H1 (cell line): ENCODE results near the gene ASTN2. TPM values are rescaled to one million over a fixed set of nuclear protein-coding genes. Genes with fewer than 3 reads are reported as not detected.

Source experiments
- CTCF ChIA-PET: fragments of 300-600 bp; sonication (Branson Sonifier 250); formaldehyde crosslinking; loops from one replicate; lab custom pipeline; 2021; ENCODE audit not compliant: partially characterized antibody; lab: Charles Lee
- POLR2A ChIA-PET: fragments of 300-600 bp; sonication (Branson Sonifier 250); formaldehyde crosslinking; loops from one replicate; lab custom pipeline; 2021; ENCODE audit warnings: inconsistent platforms; ENCODE audit not compliant: partially characterized antibody; lab: Charles Lee
- DNase-seq, 2 experiments: peaks; one replicate each; pipeline versions ENCODE4 v3.0.0 to v3.0.0-alpha.2; 2010 to 2022; ENCODE audit warnings: low spot score in 2 of 2, low read depth in 1 of 2, mixed read lengths in 1 of 2
- FAIRE-seq: peaks from 2 replicates; lab custom pipeline; 2011; peaks lifted over from hg19 to GRCh38; lab: Jason Lieb, UNC
- H2AFZ ChIP-seq: 2 replicates; pipeline ENCODE4 v1.8.1; 2012; ENCODE audit warnings: low read length, inconsistent platforms
- H2AK5ac ChIP-seq: 2 replicates; pipeline ENCODE4 v1.6.1; 2013; ENCODE audit warnings: low read depth, low read length
- H2BK120ac ChIP-seq: replicated peaks from 2 replicates; pipeline ENCODE3; 2013; ENCODE audit warnings: low read depth, low read length, inconsistent platforms
- H2BK12ac ChIP-seq: 2 replicates; pipeline ENCODE4 v1.6.1; 2013; ENCODE audit warnings: low read depth, low read length
- H2BK15ac ChIP-seq: 2 replicates; pipeline ENCODE4 v1.6.1; 2013; ENCODE audit warnings: low read length
- H2BK20ac ChIP-seq: 2 replicates; pipeline ENCODE4 v1.6.1; 2013; ENCODE audit warnings: low read length
- H2BK5ac ChIP-seq: 2 replicates; pipeline ENCODE4 v1.6.1; 2013; ENCODE audit warnings: low read depth, low read length
- H3K14ac ChIP-seq: 2 replicates; pipeline ENCODE4 v1.6.1; 2013; ENCODE audit warnings: inconsistent platforms; ENCODE audit not compliant: insufficient read length
- H3K18ac ChIP-seq: 2 replicates; pipeline ENCODE4 v1.6.1; 2013; ENCODE audit warnings: low read length; ENCODE audit errors: extremely low read depth
- H3K23ac ChIP-seq: 2 replicates; pipeline ENCODE4 v1.6.1; 2013; ENCODE audit warnings: inconsistent platforms; ENCODE audit not compliant: insufficient read length
- H3K23me2 ChIP-seq: 2 replicates; pipeline ENCODE4 v1.6.1; 2013; ENCODE audit warnings: low read depth, low read length
- H3K27ac ChIP-seq: 2 replicates; pipeline ENCODE4 v1.6.1; 2011; ENCODE audit warnings: low read depth, low read length, inconsistent platforms
- H3K27me3 ChIP-seq, 4 experiments: replicated peaks in 1 of 4; 1 replicate in 1 of 4; 2 replicates in 3 of 4; pipeline versions ENCODE4 v1.6.1 to v1.8.1; 2011 to 2013; ENCODE audit warnings: low read length in 3 of 4, mild to moderate bottlenecking in 3 of 4, inconsistent platforms in 2 of 4, mixed read lengths in 2 of 4, moderate library complexity in 1 of 4; ENCODE audit not compliant: control insufficient read depth in 3 of 4, insufficient read depth in 3 of 4; ENCODE audit errors: extremely low read depth in 1 of 4
- H3K36me3 ChIP-seq, 4 experiments: 2 replicates each; pipeline versions ENCODE4 v1.6.1 to v1.8.1; 2011 to 2013; ENCODE audit warnings: mild to moderate bottlenecking in 4 of 4, low read length in 3 of 4, moderate library complexity in 2 of 4, control low read depth in 1 of 4, inconsistent platforms in 1 of 4; ENCODE audit not compliant: insufficient read depth in 4 of 4, control insufficient read depth in 2 of 4
- H3K4ac ChIP-seq: replicated peaks from 2 replicates; pipeline ENCODE3; 2013; ENCODE audit warnings: low read length, low read depth, mixed read lengths, inconsistent platforms; ENCODE audit not compliant: insufficient read length
- H3K4me1 ChIP-seq, 4 experiments: replicated peaks in 1 of 4; 1 replicate in 1 of 4; 2 replicates in 3 of 4; pipeline versions ENCODE4 v1.6.1 to v1.8.1; 2011 to 2013; ENCODE audit warnings: low read length in 3 of 4, inconsistent platforms in 2 of 4, mixed read lengths in 1 of 4; ENCODE audit not compliant: insufficient read depth in 4 of 4, control insufficient read depth in 3 of 4
- H3K4me2 ChIP-seq, 2 experiments: 2 replicates each; pipeline versions ENCODE4 v1.6.1 to v1.8.1; 2011 to 2013; ENCODE audit warnings: low read depth in 2 of 2, low read length in 2 of 2, control low read depth in 1 of 2, inconsistent platforms in 1 of 2, mild to moderate bottlenecking in 1 of 2; ENCODE audit not compliant: insufficient read depth in 1 of 2
- H3K4me3 ChIP-seq, 4 experiments: fragments of 200-600, 300-600 bp in 1 of 4; sonication (generic), shearing (Covaris generic), sonication (Bioruptor Twin) in 1 of 4; 2 replicates each; pipeline versions ENCODE4 v1.5.1 to v1.8.1; 2011 to 2016; ENCODE audit warnings: low read length in 4 of 4, low read depth in 3 of 4, control low read depth in 2 of 4, inconsistent platforms in 2 of 4, mild to moderate bottlenecking in 2 of 4, mixed read lengths in 1 of 4, moderate library complexity in 1 of 4; ENCODE audit not compliant: insufficient read depth in 2 of 4; ENCODE audit errors: extremely low read depth in 1 of 4
- H3K56ac ChIP-seq: replicated peaks from 2 replicates; pipeline ENCODE3; 2013; ENCODE audit warnings: low read depth, mild to moderate bottlenecking, mixed read lengths, low read length, inconsistent platforms; ENCODE audit not compliant: insufficient read length
- H3K79me1 ChIP-seq: 2 replicates; pipeline ENCODE4 v1.6.1; 2013; ENCODE audit warnings: low read depth, low read length, control low read depth
- H3K79me2 ChIP-seq, 2 experiments: 2 replicates each; pipeline versions ENCODE4 v1.6.1 to v1.8.1; 2012 to 2013; ENCODE audit warnings: low read length in 2 of 2, mild to moderate bottlenecking in 2 of 2, inconsistent platforms in 1 of 2; ENCODE audit not compliant: insufficient read depth in 2 of 2, control insufficient read depth in 1 of 2
- H3K9ac ChIP-seq, 4 experiments: replicated peaks in 1 of 4; 1 replicate in 1 of 4; 2 replicates in 3 of 4; pipeline versions ENCODE4 v1.6.1 to v1.8.1; 2011 to 2013; ENCODE audit warnings: low read depth in 3 of 4, low read length in 3 of 4, control low read depth in 2 of 4, mild to moderate bottlenecking in 2 of 4, moderate library complexity in 2 of 4, inconsistent platforms in 1 of 4; ENCODE audit errors: extremely low read depth in 1 of 4
- H3K9me3 ChIP-seq, 2 experiments: 2 replicates each; pipeline versions ENCODE4 v1.6.1 to v1.8.1; 2012 to 2013; ENCODE audit warnings: mild to moderate bottlenecking in 2 of 2, moderate library complexity in 2 of 2, control low read depth in 1 of 2, inconsistent platforms in 1 of 2, low read depth in 1 of 2, low read length in 1 of 2, mixed read lengths in 1 of 2; ENCODE audit not compliant: insufficient read depth in 2 of 2
- H4K20me1 ChIP-seq, 2 experiments: replicated peaks in 1 of 2; 2 replicates each; pipeline versions ENCODE3 to v1.8.1; 2011 to 2013; ENCODE audit warnings: inconsistent platforms in 2 of 2, low read length in 2 of 2, mild to moderate bottlenecking in 1 of 2; ENCODE audit not compliant: insufficient read depth in 2 of 2, control insufficient read depth in 1 of 2
- H4K5ac ChIP-seq: 2 replicates; pipeline ENCODE4 v1.6.1; 2013; ENCODE audit warnings: low read length, low read depth, mixed read lengths, inconsistent platforms; ENCODE audit not compliant: insufficient read length
- H4K8ac ChIP-seq: 2 replicates; pipeline ENCODE4 v1.8.0; 2013; ENCODE audit warnings: mild to moderate bottlenecking, moderate library complexity, low read length, inconsistent platforms; ENCODE audit not compliant: insufficient read depth; ENCODE audit errors: extremely low read depth
- H4K91ac ChIP-seq: replicated peaks from 2 replicates; pipeline ENCODE3; 2013; ENCODE audit warnings: low read length, mixed read lengths, inconsistent platforms; ENCODE audit not compliant: insufficient read length
- BRCA1 ChIP-seq: IDR thresholded peaks from 2 replicates; pipeline ENCODE4 v1.6.1; 2012; ENCODE audit warnings: low read depth, low read length, improper control_type of control experiment
- CEBPB ChIP-seq: IDR thresholded peaks from 2 replicates; pipeline ENCODE4 v1.6.1; 2012; ENCODE audit warnings: low read depth, low read length
- EZH2 ChIP-seq: fragments of 200-600 bp; sonication (generic); IDR thresholded peaks from 2 replicates; pipeline ENCODE4 v1.7.1; 2012; ENCODE audit warnings: low read depth, mild to moderate bottlenecking, moderate library complexity, low read length, inconsistent platforms; ENCODE audit not compliant: severe bottlenecking
- TAF1 ChIP-seq: IDR thresholded peaks from 2 replicates; pipeline ENCODE4 v1.6.1; 2011; ENCODE audit warnings: mild to moderate bottlenecking, low read depth, low read length
- WGBS, 2 experiments: shearing (Covaris generic) in 1 of 2; methylation state at CpG; one replicate each; pipeline versions ENCODE4 v1.1.6 to v1.1.7; 2013 to 2015; ENCODE audit warnings: low lambda C conversion rate in 2 of 2, mixed read lengths in 2 of 2, inconsistent platforms in 1 of 2, low coverage in 1 of 2, missing lambda C conversion rate in 1 of 2; ENCODE audit not compliant: insufficient replicate concordance in 2 of 2, insufficient coverage in 1 of 2, insufficient read length in 1 of 2; ENCODE audit errors: extremely low coverage in 1 of 2, missing lambda C conversion rate in 1 of 2; 5-methylcytosine and 5-hydroxymethylcytosine counted together
- polyA plus RNA-seq, 7 experiments: library from polyadenylated mRNA; depleted of rRNA in 3 of 7; stranded (reverse) in 5 of 7; unstranded in 2 of 7; fragments of >200 nt in 5 of 7; fragments of 200-250 nt in 2 of 7; gene quantifications; 1 replicate in 5 of 7; 2 replicates in 1 of 7; 4 replicates in 1 of 7; pipeline versions ENCODE4 v1.2.1 to v1.2.3, GENCODE V29; 2011 to 2013; ENCODE audit warnings: missing spikeins in 2 of 7, mixed read lengths in 2 of 7
- total RNA-seq: library from RNA; stranded (reverse); fragmentation: NEBNext Ultra II Directional; extraction: Animal tissue kit (Norgen Biotek cat#: 25700); gene quantifications from 2 replicates; pipeline ENCODE4 v1.2.1, GENCODE V29; 2021

ASTN2 gene
- total and polyA plus RNA-seq, 2 of the 8 experiments (the other 6 are each of a cell fraction or from before 2014, with no cell fraction given): 8.2 to 13.7 TPM

GRCh38 chr9:116585896-116586295 is 829.0 kb downstream of the ASTN2 start:
- FAIRE-seq (no peak), DNase-seq (no peak)
- ChIA-PET CTCF (interaction anchor here (1.0 to 2.8 kb wide), 5 partner anchors 12 to 90 kb away, joined by 3 to 9 read pairs (median 4); no protein-coding TSS in a partner anchor), POLR2A (no interaction called here)
- Histone ChIP-seq H3K23ac (no peak overlapping the region), H3K23me2 (no peaks in the 10 kb centered on the region; the same call in 1 of the 2 replicates), H4K91ac (no peak overlapping the region), H3K14ac (no peak overlapping the region), H2BK5ac (no peak overlapping the region), H2BK12ac (no peak overlapping the region), H3K4me3 (no peak overlapping the region), H2AFZ (no peak overlapping the region), H4K5ac (no peak overlapping the region), H3K9ac (no peak overlapping the region), H3K36me3 (no peaks in the 10 kb centered on the region), H4K8ac (no peak overlapping the region), H2BK120ac (no peak overlapping the region), H3K79me2 (no peaks in the 10 kb centered on the region), H3K56ac (no peak overlapping the region), H3K4ac (no peak overlapping the region), H3K18ac (no peak overlapping the region), H3K27ac (no peak overlapping the region), H4K20me1 (no peaks in the 10 kb centered on the region), H3K9me3 (no peaks in the 10 kb centered on the region; a peak in 1 of 4 replicates), H2BK15ac (no peak overlapping the region), H2BK20ac (no peak overlapping the region), H3K4me2 (no peak overlapping the region), H2AK5ac (no peak overlapping the region), H3K27me3 (no peaks in the 10 kb centered on the region), H3K4me1 (peaks cover 0 to 3% (median 1%) of the 10 kb centered on the region in 4 experiments; a peak in 1 of 7 replicates), H3K79me1 (no peaks in the 10 kb centered on the region)
- WGBS, 2 experiments: 95% methylated on average over 1 of the region's 1 CpG; no CpG with 5 or more reads in 1 of the 2 experiments
- TF ChIP-seq BRCA1 (no peak), EZH2 (no peak), CEBPB (no peak), TAF1 (no peak)
